Ascending aorta (tissue), 2 donors: ENCODE measurements around the gene ACTN4. TPM values are rescaled to one million over a fixed set of nuclear protein-coding genes. Genes with fewer than 3 reads are reported as not detected.
"Not testable (repeated sequence)": the region's sequence is repeated elsewhere in the genome, so short reads cannot be mapped to it uniquely, and the experiment has no call there.

Experiments used
- DNase-seq, 2 donors: peaks; one replicate each; pipeline ENCODE4 v3.0.0-alpha.2; 2019; ENCODE audit warnings: low spot score in 2 of 2
- H3K27ac ChIP-seq, 2 donors: fragments of 200-600 bp; sonication (generic); one replicate each; pipeline ENCODE4 v1.5.1; 2016 to 2017; ENCODE audit warnings: mild to moderate bottlenecking in 1 of 2
- H3K27me3 ChIP-seq: fragments of 200-600 bp; sonication (generic); one replicate; pipeline ENCODE4 v1.5.1; 2017
- H3K36me3 ChIP-seq, 2 donors: fragments of 200-600 bp; sonication (generic); one replicate each; pipeline ENCODE4 v1.5.1; 2016
- H3K4me1 ChIP-seq, 2 donors: fragments of 200-600 bp; sonication (generic); one replicate each; pipeline ENCODE4 v1.5.1; 2016 to 2017; ENCODE audit warnings: mild to moderate bottlenecking in 1 of 2
- H3K4me3 ChIP-seq, 2 donors: fragments of 200-600 bp; sonication (generic); one replicate each; pipeline ENCODE4 v1.5.1; 2016 to 2017; ENCODE audit warnings: mild to moderate bottlenecking in 1 of 2
- H3K9me3 ChIP-seq, 2 donors: fragments of 200-600 bp; sonication (generic); one replicate each; pipeline ENCODE4 v1.5.1; 2016
- intact Hi-C: fragments of 100-400 bp; cut with DNase I; formaldehyde crosslinking; loops from one replicate; pipeline ENCODE4 v1.15.1; 2023
- total RNA-seq: library from RNA; depleted of rRNA; stranded (reverse); fragments of >200 nt; gene quantifications from one replicate; pipeline ENCODE4 v1.1.0, GENCODE V29; 2016
- TF ChIP-seq, protein P1 (sequence below), 3 experiments: fragments of 200-600 bp in 2 of 3; fragments of 450-650 bp in 1 of 3; sonication (generic) in 2 of 3; IDR thresholded peaks; one replicate each; pipeline ENCODE4 v1.5.1; 2016 to 2019; ENCODE audit warnings: antibody characterized with exemption in 3 of 3, mild to moderate bottlenecking in 1 of 3, moderate library complexity in 1 of 3

The ACTN4 gene
- total RNA-seq, 1 donor from 2014 or later = 1,036 TPM

DNA sequence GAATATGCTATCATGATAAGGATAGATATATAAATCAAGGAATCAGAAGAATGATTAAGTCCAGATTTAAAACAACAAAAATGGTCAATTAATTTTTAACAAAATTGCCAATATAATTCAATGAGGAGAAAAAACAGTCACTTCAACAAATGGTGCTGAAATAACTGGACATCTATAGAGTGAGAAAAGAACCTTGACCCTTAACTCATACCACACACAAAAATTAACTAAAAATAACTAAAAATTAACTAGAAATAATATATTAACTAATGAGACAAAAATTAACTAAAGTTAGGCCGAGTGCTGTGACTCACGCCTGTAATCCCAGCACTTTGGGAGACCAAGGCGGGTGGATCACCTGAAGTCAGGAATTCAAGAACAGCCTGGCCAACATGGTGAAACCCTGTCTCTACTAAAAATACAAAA, 116.4 kb downstream of the ACTN4 start:
- DNase-seq = no peak
- intact Hi-C loops = no loop called here
- Histone ChIP-seq H3K4me1 (no peaks in the 10 kb centered on the region), H3K4me3 (no peak overlapping the region), H3K36me3 (no peaks in the 10 kb centered on the region), H3K9me3 (no peaks in the 10 kb centered on the region), H3K27me3 (no peaks in the 10 kb centered on the region), H3K27ac (no peak overlapping the region)
- TF ChIP-seq, protein P1, sequence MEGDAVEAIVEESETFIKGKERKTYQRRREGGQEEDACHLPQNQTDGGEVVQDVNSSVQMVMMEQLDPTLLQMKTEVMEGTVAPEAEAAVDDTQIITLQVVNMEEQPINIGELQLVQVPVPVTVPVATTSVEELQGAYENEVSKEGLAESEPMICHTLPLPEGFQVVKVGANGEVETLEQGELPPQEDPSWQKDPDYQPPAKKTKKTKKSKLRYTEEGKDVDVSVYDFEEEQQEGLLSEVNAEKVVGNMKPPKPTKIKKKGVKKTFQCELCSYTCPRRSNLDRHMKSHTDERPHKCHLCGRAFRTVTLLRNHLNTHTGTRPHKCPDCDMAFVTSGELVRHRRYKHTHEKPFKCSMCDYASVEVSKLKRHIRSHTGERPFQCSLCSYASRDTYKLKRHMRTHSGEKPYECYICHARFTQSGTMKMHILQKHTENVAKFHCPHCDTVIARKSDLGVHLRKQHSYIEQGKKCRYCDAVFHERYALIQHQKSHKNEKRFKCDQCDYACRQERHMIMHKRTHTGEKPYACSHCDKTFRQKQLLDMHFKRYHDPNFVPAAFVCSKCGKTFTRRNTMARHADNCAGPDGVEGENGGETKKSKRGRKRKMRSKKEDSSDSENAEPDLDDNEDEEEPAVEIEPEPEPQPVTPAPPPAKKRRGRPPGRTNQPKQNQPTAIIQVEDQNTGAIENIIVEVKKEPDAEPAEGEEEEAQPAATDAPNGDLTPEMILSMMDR (IDR thresholded peaks at IDR 0.05) = no peak

DNA sequence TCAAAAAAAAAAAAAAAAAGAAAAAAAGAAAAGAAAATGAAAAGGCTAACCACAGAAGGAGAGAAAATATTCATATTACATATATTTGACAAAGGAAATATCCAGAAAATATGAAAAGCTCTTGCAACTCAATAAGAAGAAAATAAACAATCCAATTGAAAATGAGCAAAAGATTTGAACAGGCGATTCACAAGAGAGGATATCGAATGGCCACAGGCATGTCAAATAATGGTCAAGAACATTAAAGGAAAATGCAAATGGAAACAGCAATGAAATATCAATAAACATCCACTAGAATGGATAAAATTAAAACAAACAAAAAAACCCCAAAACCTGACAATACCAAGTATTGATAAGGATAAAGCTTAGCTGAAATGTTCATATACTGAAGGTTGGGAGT, 117.8 kb downstream of the ACTN4 start:
- Histone ChIP-seq H3K9me3 (no peaks in the 10 kb centered on the region), H3K36me3 (no peaks in the 10 kb centered on the region), H3K27ac (no peak overlapping the region), H3K4me3 (no peak overlapping the region), H3K4me1 (peaks cover 0 to 4% of the 10 kb centered on the region in 2 donors), H3K27me3 (no peaks in the 10 kb centered on the region)
- DNase-seq = no peak
- TF ChIP-seq, protein P1 (IDR thresholded peaks at IDR 0.05) = no peak
- intact Hi-C loops = no loop called here

DNA sequence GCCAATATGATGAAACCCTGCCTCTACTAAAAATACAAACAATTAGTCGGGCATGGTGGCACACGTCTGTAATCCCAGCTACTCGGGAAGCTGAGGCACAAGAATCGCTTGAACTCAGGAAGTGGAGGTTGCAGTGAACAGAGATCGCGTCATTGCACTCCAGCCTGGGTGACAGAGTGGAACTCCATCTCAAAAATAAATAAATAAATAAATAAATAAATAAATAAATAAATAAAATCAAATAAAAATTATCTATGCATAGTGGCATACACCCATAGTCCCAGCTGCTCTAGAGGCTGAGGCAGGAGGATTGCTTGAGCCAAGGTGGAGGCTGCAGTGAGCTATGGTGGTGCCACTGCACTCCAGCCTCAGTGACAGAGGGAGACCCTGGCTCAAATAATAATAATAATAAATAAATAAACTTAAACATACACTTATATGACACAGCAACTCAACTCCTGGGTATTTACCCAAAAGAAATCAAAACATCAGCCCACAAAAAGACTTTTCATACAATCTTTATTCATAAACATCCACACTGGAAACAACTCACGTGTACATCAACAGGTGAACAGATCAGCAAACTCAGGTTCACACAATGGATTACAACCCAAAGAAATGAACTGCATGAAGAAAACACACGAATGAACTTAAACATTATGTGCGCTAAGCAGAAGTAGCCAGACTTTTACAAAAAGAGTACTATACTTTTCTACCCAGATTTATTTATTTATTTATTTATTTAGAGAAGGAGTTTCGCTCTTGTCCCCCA, 119.0 kb downstream of the ACTN4 start:
- no peak overlapping the region for H3K27ac ChIP-seq
- no peaks in the 10 kb centered on the region for H3K36me3 ChIP-seq
- no peaks in the 10 kb centered on the region for H3K27me3 ChIP-seq
- H3K9me3 ChIP-seq = no peaks in the 10 kb centered on the region
- H3K4me1 ChIP-seq = peaks cover 0 to 4% of the 10 kb centered on the region in 2 donors
- DNase-seq = no peak
- TF ChIP-seq, protein P1 (IDR thresholded peaks at IDR 0.05) = no peak
- H3K4me3 ChIP-seq = no peak overlapping the region
- intact Hi-C loops = no loop called here

DNA sequence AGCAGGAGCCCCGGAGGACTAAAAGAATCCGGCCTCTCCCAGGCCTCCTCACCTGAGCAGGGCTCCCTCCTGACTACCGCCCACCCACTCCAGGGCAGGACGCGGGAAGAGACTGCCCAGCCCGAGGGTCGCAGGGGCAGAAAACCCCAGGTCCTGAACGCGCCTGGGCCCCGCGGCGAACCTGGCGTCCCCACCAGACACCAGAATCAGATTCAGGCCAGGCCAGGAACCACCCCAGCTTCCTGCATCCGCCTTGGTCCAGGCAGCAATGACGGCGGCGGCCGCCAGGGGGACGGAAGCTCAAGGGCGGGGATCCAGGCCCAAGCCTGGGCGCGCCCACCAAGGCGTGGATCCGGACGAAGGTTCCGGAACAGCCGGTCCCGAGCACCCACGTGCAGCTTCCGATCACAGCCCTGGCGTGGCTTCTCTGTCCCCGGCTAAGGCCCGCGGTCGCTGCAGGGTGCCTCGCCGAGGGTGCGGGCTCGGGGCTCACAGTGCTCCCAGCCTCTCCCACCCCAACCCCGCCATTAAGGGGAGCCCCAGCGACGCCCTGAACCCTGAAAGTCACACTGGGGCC, 122.3 kb downstream of the ACTN4 start:
- Histone ChIP-seq H3K4me3 (peak overlapping the region; percentile 36 to 56), H3K27me3 (no peaks in the 10 kb centered on the region), H3K27ac (peak overlapping the region in 1 of 2 donors; percentile 12), H3K9me3 (no peaks in the 10 kb centered on the region), H3K4me1 (peaks cover 0 to 4% of the 10 kb centered on the region in 2 donors), H3K36me3 (no peaks in the 10 kb centered on the region)
- DNase-seq = peak; percentile 60 to 95
- intact Hi-C loops = no loop called here
- TF ChIP-seq, protein P1 (IDR thresholded peaks at IDR 0.05) = peak; percentile 83 to 95 (median 93)

DNA sequence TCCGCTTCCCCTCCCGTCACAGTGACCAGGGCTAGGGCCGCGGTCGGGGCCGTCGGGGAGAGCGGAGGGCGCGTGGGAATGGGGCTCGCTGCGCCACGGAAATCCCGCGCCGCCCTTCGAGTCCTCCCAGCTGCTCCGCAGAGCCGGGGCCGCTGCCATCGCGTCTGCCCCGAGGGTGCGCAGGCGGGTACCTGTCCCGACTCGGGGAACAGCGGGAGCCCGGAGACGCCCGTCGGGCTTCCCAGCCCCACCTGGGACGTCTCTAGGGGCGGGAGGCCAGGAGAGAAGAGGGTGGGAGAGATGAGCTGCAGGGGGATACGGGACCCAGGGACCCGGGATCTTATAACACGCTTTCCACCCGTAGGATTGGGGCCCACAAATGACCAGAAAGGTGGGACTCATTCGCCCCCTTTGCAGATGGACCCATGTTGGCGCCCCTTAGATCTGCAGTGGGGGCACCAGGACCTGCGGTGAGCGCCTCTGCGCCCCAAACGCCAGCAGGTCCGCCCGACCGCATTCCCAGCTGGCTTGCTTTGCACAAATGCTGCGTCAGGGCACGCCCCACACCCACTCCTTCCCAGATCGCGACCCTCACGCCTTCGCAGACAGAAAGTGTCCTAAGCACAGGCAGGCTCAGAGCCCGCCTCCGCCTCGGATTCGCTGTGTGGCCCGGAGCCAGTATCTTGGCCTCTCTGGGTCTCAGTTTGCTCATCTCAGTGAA, 122.9 kb downstream of the ACTN4 start:
- intact Hi-C loops, H3K9me3 ChIP-seq, DNase-seq, H3K36me3 ChIP-seq, H3K4me1 ChIP-seq, H3K27me3 ChIP-seq: not testable (repeated sequence)
- H3K4me3 ChIP-seq = peak overlapping the region; percentile 36 to 56
- H3K27ac ChIP-seq = peak overlapping the region in 1 of 2 donors; percentile 12

DNA sequence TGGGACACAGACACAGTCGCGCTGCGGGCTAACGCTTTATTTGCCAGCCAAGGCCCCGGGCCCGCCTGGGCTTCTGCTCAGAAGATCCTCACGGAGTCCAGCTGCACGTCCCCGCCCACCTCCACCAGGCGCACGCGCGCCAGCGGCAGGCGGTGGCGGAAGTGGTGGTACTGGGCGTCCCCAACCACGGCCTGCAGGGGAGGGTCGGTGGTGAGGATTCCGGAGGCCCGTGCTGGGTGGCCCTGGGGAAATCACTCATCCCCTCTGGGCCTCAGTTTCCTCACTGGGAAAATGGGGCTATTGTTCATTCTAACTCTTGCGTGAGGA, 123.5 kb downstream of the ACTN4 start:
- H3K4me1 ChIP-seq, DNase-seq, H3K27ac ChIP-seq, H3K9me3 ChIP-seq, H3K36me3 ChIP-seq, H3K27me3 ChIP-seq, intact Hi-C loops: not testable (repeated sequence)
- peak overlapping the region in 1 of 2 donors; percentile 38 for H3K4me3 ChIP-seq

DNA sequence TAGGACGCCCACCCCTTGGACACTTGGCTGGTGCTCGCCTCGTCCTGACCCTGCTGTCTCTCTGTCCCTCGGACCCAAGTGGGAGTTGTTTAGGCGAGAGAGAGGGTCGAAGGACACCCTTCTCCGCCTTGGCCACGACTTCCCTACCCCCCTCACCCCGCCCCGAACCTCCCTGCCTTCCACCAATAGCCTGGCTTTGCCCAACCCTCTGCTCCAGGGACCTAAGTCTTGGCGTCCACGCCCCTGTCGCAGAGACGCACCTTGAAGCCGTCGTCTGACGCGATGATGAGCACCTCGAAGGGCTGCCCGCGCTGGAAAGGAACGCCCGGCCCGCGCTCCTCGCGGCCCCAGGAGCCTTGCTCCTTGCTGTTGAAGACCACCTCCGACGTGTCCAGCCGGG, 124.1 kb downstream of the ACTN4 start:
- H3K27me3 ChIP-seq, H3K4me1 ChIP-seq, DNase-seq, intact Hi-C loops, H3K36me3 ChIP-seq, H3K27ac ChIP-seq, H3K9me3 ChIP-seq, H3K4me3 ChIP-seq: not testable (repeated sequence)
